SK-N-SH (cell line): ENCODE data around the gene PCP2. TPM values are rescaled to one million over a fixed set of nuclear protein-coding genes. Genes with fewer than 3 reads are reported as not detected.

Experiments used
- CTCF ChIA-PET: fragments of 300-600, 350-600 bp; formaldehyde crosslinking; extraction: SDS; loops from one replicate; lab custom pipeline; 2021; lab: Yijun Ruan, JAX
- POLR2A ChIA-PET: fragments of 350-600 bp; sonication (Branson Sonifier 250); formaldehyde crosslinking; extraction: SDS; loops from one replicate; lab custom pipeline; 2020; ENCODE audit warnings: antibody characterized with exemption, inconsistent platforms; lab: Yijun Ruan, JAX
- DNase-seq: peaks from one replicate; pipeline ENCODE4 v3.0.0; 2012
- H2AFZ ChIP-seq: fragments of 200-600 bp; sonication (generic); 2 replicates; pipeline ENCODE4 v1.8.1; 2016; ENCODE audit warnings: antibody characterized with exemption, mild to moderate bottlenecking, low read depth
- H3F3A ChIP-seq: fragments of 200-600 bp; sonication (generic); replicated peaks from 2 replicates; pipeline ENCODE3; 2016; ENCODE audit warnings: antibody characterized with exemption, mild to moderate bottlenecking; ENCODE audit not compliant: insufficient read depth
- H3K27ac ChIP-seq, 2 experiments: fragments of 200-500 bp in 1 of 2; fragments of 200-600 bp in 1 of 2; sonication (Bioruptor generic) in 1 of 2; sonication (generic), shearing (Covaris generic) in 1 of 2; 2 replicates each; pipeline versions ENCODE4 v1.5.1 to v1.6.1; 2014 to 2016; ENCODE audit warnings: low read depth in 2 of 2, inconsistent platforms in 1 of 2, low read length in 1 of 2, mild to moderate bottlenecking in 1 of 2, mixed read lengths in 1 of 2
- H3K27me3 ChIP-seq: fragments of 200-600 bp; sonication (generic), shearing (Covaris generic); 2 replicates; pipeline ENCODE4 v1.6.1; 2016; ENCODE audit warnings: mixed run types; ENCODE audit not compliant: insufficient read depth
- H3K36me3 ChIP-seq, 2 experiments: fragments of 200-500 bp in 1 of 2; fragments of 200-600 bp in 1 of 2; sonication (Bioruptor generic) in 1 of 2; sonication (generic) in 1 of 2; replicated peaks in 1 of 2; 2 replicates each; pipeline versions ENCODE3 to v1.5.1; 2014 to 2016; ENCODE audit warnings: low read length in 1 of 2, mild to moderate bottlenecking in 1 of 2; ENCODE audit not compliant: insufficient read depth in 2 of 2, control insufficient read depth in 1 of 2
- H3K4me1 ChIP-seq, 2 experiments: fragments of 200-500 bp in 1 of 2; fragments of 200-600 bp in 1 of 2; sonication (Bioruptor generic) in 1 of 2; sonication (generic), shearing (Covaris generic) in 1 of 2; 2 replicates each; pipeline versions ENCODE4 v1.5.1 to v1.6.1; 2014 to 2016; ENCODE audit warnings: low read depth in 1 of 2, low read length in 1 of 2, mixed run types in 1 of 2; ENCODE audit not compliant: insufficient read depth in 2 of 2, control insufficient read depth in 1 of 2
- H3K4me2 ChIP-seq: fragments of 200-600 bp; sonication (generic), shearing (Covaris generic); 2 replicates; pipeline ENCODE4 v1.6.1; 2017; ENCODE audit warnings: mixed run types
- H3K4me3 ChIP-seq, 2 experiments: fragments of 200-500 bp in 1 of 2; fragments of 200-600 bp in 1 of 2; sonication (Bioruptor generic) in 1 of 2; sonication (generic), shearing (Covaris generic) in 1 of 2; 2 replicates each; pipeline versions ENCODE4 v1.5.1 to v1.8.1; 2014 to 2016; ENCODE audit warnings: low read depth in 2 of 2, inconsistent platforms in 1 of 2, low read length in 1 of 2, mild to moderate bottlenecking in 1 of 2, mixed read lengths in 1 of 2, moderate library complexity in 1 of 2
- H3K79me2 ChIP-seq: fragments of 200-600 bp; sonication (generic); 2 replicates; pipeline ENCODE4 v1.8.1; 2017; ENCODE audit warnings: mild to moderate bottlenecking; ENCODE audit not compliant: insufficient read depth
- H3K9ac ChIP-seq: fragments of 200-600 bp; sonication (generic); 2 replicates; pipeline ENCODE4 v1.6.1; 2017; ENCODE audit warnings: mixed run types
- H3K9me2 ChIP-seq: fragments of 200-600 bp; sonication (generic); 2 replicates; pipeline ENCODE4 v1.6.1; 2017; ENCODE audit warnings: mixed run types
- H3K9me3 ChIP-seq: fragments of 200-600 bp; sonication (generic); 2 replicates; pipeline ENCODE4 v1.6.1; 2017; ENCODE audit warnings: mixed run types, mild to moderate bottlenecking, moderate library complexity
- H4K20me1 ChIP-seq: fragments of 200-600 bp; sonication (generic); 2 replicates; pipeline ENCODE4 v1.6.1; 2017; ENCODE audit warnings: mild to moderate bottlenecking, mixed run types; ENCODE audit not compliant: insufficient read depth
- FOSL2 ChIP-seq: IDR thresholded peaks from 2 replicates; pipeline ENCODE4 v1.4.0; 2012; ENCODE audit warnings: low read depth, mild to moderate bottlenecking, moderate library complexity, borderline replicate concordance
- IRF3 ChIP-seq: fragments of 150-350 bp; IDR thresholded peaks from 2 replicates; pipeline ENCODE4 v1.6.1; 2016; ENCODE audit warnings: mild to moderate bottlenecking, low read depth, low read length
- MXI1 ChIP-seq: IDR thresholded peaks from 2 replicates; pipeline ENCODE4 v1.6.1; 2012; ENCODE audit warnings: mild to moderate bottlenecking, low read depth, low read length, improper control_type of control experiment
- SIN3A ChIP-seq: IDR thresholded peaks from 2 replicates; pipeline ENCODE4 v1.6.1; 2012; ENCODE audit warnings: low read depth, mild to moderate bottlenecking, low read length, moderate library complexity, borderline replicate concordance
- SMC3 ChIP-seq: IDR thresholded peaks from 2 replicates; pipeline ENCODE4 v1.6.1; 2012; ENCODE audit warnings: low read depth, low read length, improper control_type of control experiment
- USF2 ChIP-seq: fragments of 150-350 bp; IDR thresholded peaks from 2 replicates; pipeline ENCODE4 v1.6.1; 2017; ENCODE audit warnings: antibody characterized with exemption, low read length, low read depth, borderline replicate concordance
- WGBS: methylation state at CpG from one replicate; pipeline ENCODE4 v1.1.6; 2017; ENCODE audit warnings: low lambda C conversion rate; 5-methylcytosine and 5-hydroxymethylcytosine counted together
- polyA plus RNA-seq, 3 experiments: library from polyadenylated mRNA; depleted of rRNA; stranded (reverse); fragments of >200 nt; gene quantifications; 2 replicates each; pipeline ENCODE4 v1.2.3, GENCODE V29; 2012
- TF ChIP-seq, protein P1 (sequence below): IDR thresholded peaks from 2 replicates; pipeline ENCODE4 v1.6.1; 2012; ENCODE audit warnings: mild to moderate bottlenecking, low read depth, low read length, moderate library complexity

PCP2 gene
- polyA plus RNA-seq, 1 of the 3 experiments (the other 2 are of a cell fraction), result not detected

GRCh38 chr19:7624810-7625209, 8.7 kb downstream of the PCP2 start:
- 96% methylated on average over 17 of the region's 17 CpGs for WGBS
- no peak for DNase-seq
- ChIA-PET POLR2A (no interaction called here), CTCF (interaction anchor here (1.1 to 2.2 kb wide), 2 partner anchors 56 kb away, joined by 6 read pairs; partner anchors contain the start of gene TRAPPC5)
- no peak overlapping the region for H3K27ac ChIP-seq
- H3K4me1 ChIP-seq, result peaks cover 8 to 23% of the 10 kb centered on the region in 2 experiments; a peak in 2 of 4 replicates
- no peak overlapping the region for H3K9ac ChIP-seq
- no peak overlapping the region for H3K4me3 ChIP-seq
- no peak overlapping the region for H3K4me2 ChIP-seq
- H3K79me2 ChIP-seq, result peaks cover 35% of the 10 kb centered on the region
- no peaks in the 10 kb centered on the region for H3K27me3 ChIP-seq
- 0 out of 2 replicates have a peak, but pooled peaks cover 5% of the 10 kb centered on the region for H4K20me1 ChIP-seq
- TF ChIP-seq USF2 (no peak), MXI1 (no peak), SMC3 (no peak), SIN3A (no peak), IRF3 (no peak), FOSL2 (no peak)
- TF ChIP-seq, protein P1, sequence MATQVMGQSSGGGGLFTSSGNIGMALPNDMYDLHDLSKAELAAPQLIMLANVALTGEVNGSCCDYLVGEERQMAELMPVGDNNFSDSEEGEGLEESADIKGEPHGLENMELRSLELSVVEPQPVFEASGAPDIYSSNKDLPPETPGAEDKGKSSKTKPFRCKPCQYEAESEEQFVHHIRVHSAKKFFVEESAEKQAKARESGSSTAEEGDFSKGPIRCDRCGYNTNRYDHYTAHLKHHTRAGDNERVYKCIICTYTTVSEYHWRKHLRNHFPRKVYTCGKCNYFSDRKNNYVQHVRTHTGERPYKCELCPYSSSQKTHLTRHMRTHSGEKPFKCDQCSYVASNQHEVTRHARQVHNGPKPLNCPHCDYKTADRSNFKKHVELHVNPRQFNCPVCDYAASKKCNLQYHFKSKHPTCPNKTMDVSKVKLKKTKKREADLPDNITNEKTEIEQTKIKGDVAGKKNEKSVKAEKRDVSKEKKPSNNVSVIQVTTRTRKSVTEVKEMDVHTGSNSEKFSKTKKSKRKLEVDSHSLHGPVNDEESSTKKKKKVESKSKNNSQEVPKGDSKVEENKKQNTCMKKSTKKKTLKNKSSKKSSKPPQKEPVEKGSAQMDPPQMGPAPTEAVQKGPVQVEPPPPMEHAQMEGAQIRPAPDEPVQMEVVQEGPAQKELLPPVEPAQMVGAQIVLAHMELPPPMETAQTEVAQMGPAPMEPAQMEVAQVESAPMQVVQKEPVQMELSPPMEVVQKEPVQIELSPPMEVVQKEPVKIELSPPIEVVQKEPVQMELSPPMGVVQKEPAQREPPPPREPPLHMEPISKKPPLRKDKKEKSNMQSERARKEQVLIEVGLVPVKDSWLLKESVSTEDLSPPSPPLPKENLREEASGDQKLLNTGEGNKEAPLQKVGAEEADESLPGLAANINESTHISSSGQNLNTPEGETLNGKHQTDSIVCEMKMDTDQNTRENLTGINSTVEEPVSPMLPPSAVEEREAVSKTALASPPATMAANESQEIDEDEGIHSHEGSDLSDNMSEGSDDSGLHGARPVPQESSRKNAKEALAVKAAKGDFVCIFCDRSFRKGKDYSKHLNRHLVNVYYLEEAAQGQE, result no peak
- no peaks in the 10 kb centered on the region for H3K9me2 ChIP-seq
- H3F3A ChIP-seq, result no peaks in the 10 kb centered on the region
- H2AFZ ChIP-seq, result no peak overlapping the region
- H3K36me3 ChIP-seq, result peaks cover 3 to 59% of the 10 kb centered on the region in 2 experiments
- H3K9me3 ChIP-seq, result no peaks in the 10 kb centered on the region
